Natural killer cell (primary cell): ENCODE data around the gene TMED1. TPM values are rescaled to one million over a fixed set of nuclear protein-coding genes. Genes with fewer than 3 reads are reported as not detected.

ENCODE experiments used
- ATAC-seq, 3 donors: fragments of 150-1000 bp in 2 of 3; fragments of 200-7000 bp in 1 of 3; cut with Tn5 transposase; 1 replicate in 1 of 3; 2 replicates in 2 of 3; pipeline ENCODE4 v1.10.0; 2021; ENCODE audit warnings: mild to moderate bottlenecking in 2 of 3, moderate library complexity in 2 of 3
- DNase-seq, 2 donors: peaks; one replicate each; pipeline versions ENCODE4 v3.0.0 to v3.0.0-alpha.2; 2013 to 2021; ENCODE audit warnings: mixed read lengths in 1 of 2
- H3K27ac ChIP-seq: one replicate; pipeline ENCODE4 v1.5.1; 2013; ENCODE audit warnings: mild to moderate bottlenecking, low read length
- H3K27me3 ChIP-seq: one replicate; pipeline ENCODE4 v1.6.1; 2013; ENCODE audit warnings: low read length; ENCODE audit not compliant: control insufficient read depth, insufficient read depth
- H3K36me3 ChIP-seq: one replicate; pipeline ENCODE4 v1.6.1; 2013; ENCODE audit warnings: low read length; ENCODE audit not compliant: control insufficient read depth, insufficient read depth
- H3K4me1 ChIP-seq: one replicate; pipeline ENCODE4 v1.6.1; 2013; ENCODE audit warnings: low read length; ENCODE audit not compliant: control insufficient read depth, insufficient read depth
- H3K4me3 ChIP-seq: one replicate; pipeline ENCODE4 v1.5.1; 2013; ENCODE audit warnings: low read length
- H3K9me3 ChIP-seq: one replicate; pipeline ENCODE4 v1.6.1; 2013; ENCODE audit warnings: low read length; ENCODE audit not compliant: control insufficient read depth, insufficient read depth
- H3K27ac Mint-ChIP-seq, 2 donors: one replicate each; pipeline ENCODE4 v1.8.0; 2022; ENCODE audit warnings: mild to moderate bottlenecking in 2 of 2, mixed read lengths in 2 of 2, moderate library complexity in 1 of 2
- H3K27me3 Mint-ChIP-seq, 2 donors: one replicate each; pipeline ENCODE4 v1.8.0; 2022; ENCODE audit warnings: low read depth in 2 of 2, mixed read lengths in 2 of 2
- H3K36me3 Mint-ChIP-seq: one replicate; pipeline ENCODE4 v1.8.0; 2022; ENCODE audit warnings: mixed read lengths
- H3K4me1 Mint-ChIP-seq, 2 donors: one replicate each; pipeline ENCODE4 v1.8.0; 2022; ENCODE audit warnings: mixed read lengths in 2 of 2
- H3K4me3 Mint-ChIP-seq: one replicate; pipeline ENCODE4 v1.8.0; 2022; ENCODE audit warnings: mild to moderate bottlenecking, moderate library complexity, mixed read lengths
- H3K9me3 Mint-ChIP-seq, 2 donors: one replicate each; pipeline ENCODE4 v1.8.0; 2022; ENCODE audit warnings: mixed read lengths in 2 of 2
- CTCF ChIP-seq: fragments of 200-600 bp; IDR thresholded peaks from one replicate; pipeline ENCODE4 v1.8.0; 2022; ENCODE audit warnings: antibody characterized with exemption
- WGBS: methylation state at CpG from one replicate; pipeline ENCODE4 v1.1.7; 2013; ENCODE audit warnings: missing lambda C conversion rate; ENCODE audit not compliant: insufficient coverage; 5-methylcytosine and 5-hydroxymethylcytosine counted together
- intact Hi-C: fragments of 100-400 bp; cut with micrococcal nuclease; formaldehyde crosslinking; loops from one replicate; pipeline ENCODE4 v1.14.2; 2022
- total RNA-seq, 4 donors: library from RNA; stranded (reverse); fragments of 120-200 nt in 1 of 4; gene quantifications; one replicate each; pipeline versions ENCODE4 v1.2.3 to v1.2.4, GENCODE V29; 2013 to 2022

TMED1 gene
- total RNA-seq, 3 donors from 2014 or later (not counting 1 experiment from before 2014, with no cell fraction given) = 20.5 to 27.8 (median 27.4) TPM

DNA sequence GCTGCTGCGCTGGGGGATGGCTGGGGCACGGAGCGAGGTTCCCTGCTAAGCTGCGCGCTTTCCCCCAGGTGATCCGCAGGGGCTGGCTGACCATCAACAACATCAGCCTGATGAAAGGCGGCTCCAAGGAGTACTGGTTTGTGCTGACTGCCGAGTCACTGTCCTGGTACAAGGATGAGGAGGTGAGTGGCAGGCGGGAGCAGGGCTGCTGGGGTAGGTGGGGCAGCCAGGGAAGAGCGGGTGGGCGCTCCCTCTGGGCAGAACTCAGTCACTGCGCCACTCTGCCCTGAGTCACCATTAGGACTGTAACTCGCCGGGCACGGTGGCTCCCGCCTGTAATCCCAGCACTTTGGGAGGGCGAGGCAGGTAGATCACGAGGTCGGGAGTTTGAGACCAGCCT is 23.8 kb downstream of the TMED1 start:
- 95% methylated on average over 19 of the region's 19 CpGs for WGBS
- Histone ChIP-seq H3K4me1 (peaks cover 76% of the 10 kb centered on the region), H3K27me3 (no peaks in the 10 kb centered on the region), H3K9me3 (no peaks in the 10 kb centered on the region), H3K36me3 (peaks cover 47% of the 10 kb centered on the region), H3K27ac (no peak overlapping the region), H3K4me3 (no peak overlapping the region)
- no peak for ATAC-seq
- intact Hi-C loops = no loop called here
- no peak for DNase-seq
- no peaks in the 10 kb centered on the region for H3K27me3 Mint-ChIP-seq
- peaks cover 37 to 74% of the 10 kb centered on the region in 2 donors for H3K4me1 Mint-ChIP-seq
- H3K36me3 Mint-ChIP-seq = peaks cover 10% of the 10 kb centered on the region
- no peak for TF ChIP-seq CTCF
- H3K4me3 Mint-ChIP-seq = no peak overlapping the region
- peak overlapping the region; percentile 92 to 93 for H3K27ac Mint-ChIP-seq
- H3K9me3 Mint-ChIP-seq = no peaks in the 10 kb centered on the region

GRCh38 chr19:10811391-10812111 is 24.5 kb downstream of the TMED1 start:
- H3K4me1 Mint-ChIP-seq = peaks cover 37 to 70% of the 10 kb centered on the region in 2 donors
- no peak for ATAC-seq
- no peaks in the 10 kb centered on the region for H3K27me3 Mint-ChIP-seq
- H3K27ac ChIP-seq = no peak overlapping the region
- intact Hi-C loops = no loop called here
- H3K36me3 Mint-ChIP-seq = peaks cover 10% of the 10 kb centered on the region
- no peaks in the 10 kb centered on the region for H3K9me3 Mint-ChIP-seq
- peaks cover 47% of the 10 kb centered on the region for H3K36me3 ChIP-seq
- H3K4me1 ChIP-seq = peaks cover 76% of the 10 kb centered on the region
- no peak for DNase-seq
- H3K4me3 Mint-ChIP-seq = no peak overlapping the region
- H3K4me3 ChIP-seq = no peak overlapping the region
- no peaks in the 10 kb centered on the region for H3K27me3 ChIP-seq
- no peak for TF ChIP-seq CTCF
- H3K9me3 ChIP-seq = no peaks in the 10 kb centered on the region
- H3K27ac Mint-ChIP-seq = peak overlapping the region; percentile 92 to 93
- 94% methylated on average over 17 of the region's 17 CpGs for WGBS

- Histone ChIP-seq H3K36me3 (peaks cover 50% of the 10 kb centered on the region), H3K9me3 (no peaks in the 10 kb centered on the region), H3K4me1 (peaks cover 69% of the 10 kb centered on the region), H3K4me3 (no peak overlapping the region), H3K27me3 (no peaks in the 10 kb centered on the region), H3K27ac (peak overlapping the region; percentile 61)
- Mint-ChIP-seq H3K27me3 (no peaks in the 10 kb centered on the region), H3K27ac (peak overlapping the region; percentile 87 to 93), H3K4me1 (peaks cover 31 to 52% of the 10 kb centered on the region in 2 donors), H3K9me3 (no peaks in the 10 kb centered on the region), H3K4me3 (peak overlapping the region; percentile 63), H3K36me3 (peaks cover 15% of the 10 kb centered on the region)
- intact Hi-C loops = no loop called here
- DNase-seq = no peak
- 70% methylated on average over 15 of the region's 15 CpGs for WGBS
- TF ChIP-seq CTCF = no peak
- ATAC-seq = no peak
Measured at GRCh38 chr19:10809651-10810285, 26.2 kb downstream of the TMED1 start.
